ENCODE data around the gene SPACA6. TPM values are rescaled to one million over a fixed set of nuclear protein-coding genes. Genes with fewer than 3 reads are reported as not detected.

Gene SPACA6
- total RNA-seq, 2 donors from 2014 or later = 18.4 to 26.8 TPM

- H3K9me3 Mint-ChIP-seq = no peaks in the 10 kb centered on the region
- Histone ChIP-seq H3K9me3 (ENCODE audit: control insufficient read depth, low read length) (no peaks in the 10 kb centered on the region), H3K27me3 (ENCODE audit: control insufficient read depth, insufficient read depth, low read length, poor library complexity, severe bottlenecking) (no peaks in the 10 kb centered on the region), H3K4me1 (ENCODE audit: control insufficient read depth, insufficient read depth, low read length) (no peaks in the 10 kb centered on the region), H3K36me3 (ENCODE audit: control insufficient read depth, insufficient read depth, low read length) (no peaks in the 10 kb centered on the region), H3K9ac (ENCODE audit: extremely low read depth, low read length, poor library complexity, severe bottlenecking) (no peak overlapping the region), H3K4me3 (ENCODE audit: low read length) (no peak overlapping the region), H3K27ac (ENCODE audit: low read depth, low read length) (no peak overlapping the region)
- H3K36me3 Mint-ChIP-seq (ENCODE audit: low read depth) = no peaks in the 10 kb centered on the region
- H3K4me3 Mint-ChIP-seq = no peak overlapping the region
- DNase-seq = no peak
- no peak for TF ChIP-seq CTCF (conservative IDR thresholded peaks at IDR 0.05)
- peaks cover 14% of the 10 kb centered on the region for H3K27me3 Mint-ChIP-seq (ENCODE audit: insufficient read depth)
- WGBS, 2 experiments (ENCODE audit: insufficient coverage in 1 of 2, insufficient read length in 1 of 2) = 84 to 94% methylated on average over 9 to 13 of the region's 13 CpGs
- H3K27ac Mint-ChIP-seq = no peak overlapping the region
- no peaks in the 10 kb centered on the region for H3K4me1 Mint-ChIP-seq
These were observed 46.5 kb downstream of the SPACA6 start for GRCh38 chr19:51739466-51740213.

- no peak for DNase-seq
- H3K36me3 ChIP-seq (ENCODE audit: control insufficient read depth, insufficient read depth, low read length) = no peaks in the 10 kb centered on the region
- no peak overlapping the region for H3K4me3 ChIP-seq (ENCODE audit: low read length)
- H3K4me1 ChIP-seq (ENCODE audit: control insufficient read depth, insufficient read depth, low read length) = no peaks in the 10 kb centered on the region
- Mint-ChIP-seq H3K4me3 (no peak overlapping the region), H3K27me3 (ENCODE audit: insufficient read depth) (peaks cover 14% of the 10 kb centered on the region), H3K4me1 (no peaks in the 10 kb centered on the region), H3K27ac (no peak overlapping the region), H3K36me3 (ENCODE audit: low read depth) (no peaks in the 10 kb centered on the region), H3K9me3 (no peaks in the 10 kb centered on the region)
- no peak for TF ChIP-seq CTCF (conservative IDR thresholded peaks at IDR 0.05)
- 78 to 87% methylated on average over 5 of the region's 5 CpGs for WGBS, 2 experiments (ENCODE audit: insufficient coverage in 1 of 2, insufficient read length in 1 of 2)
- H3K27me3 ChIP-seq (ENCODE audit: control insufficient read depth, insufficient read depth, low read length, poor library complexity, severe bottlenecking) = no peaks in the 10 kb centered on the region
- no peak overlapping the region for H3K27ac ChIP-seq (ENCODE audit: low read depth, low read length)
- H3K9me3 ChIP-seq (ENCODE audit: control insufficient read depth, low read length) = no peaks in the 10 kb centered on the region
- no peak overlapping the region for H3K9ac ChIP-seq (ENCODE audit: extremely low read depth, low read length, poor library complexity, severe bottlenecking)
These were observed 47.2 kb downstream of the SPACA6 start for GRCh38 chr19:51740356-51740755.

GRCh38 chr19:51742789-51743188 lies 49.7 kb downstream of the SPACA6 start:
- TF ChIP-seq CTCF (conservative IDR thresholded peaks at IDR 0.05) = no peak
- Mint-ChIP-seq H3K4me3 (no peak overlapping the region), H3K36me3 (ENCODE audit: low read depth) (no peaks in the 10 kb centered on the region), H3K9me3 (no peaks in the 10 kb centered on the region), H3K27ac (no peak overlapping the region), H3K27me3 (ENCODE audit: insufficient read depth) (peaks cover 12% of the 10 kb centered on the region), H3K4me1 (no peaks in the 10 kb centered on the region)
- Histone ChIP-seq H3K9ac (ENCODE audit: extremely low read depth, low read length, poor library complexity, severe bottlenecking) (no peak overlapping the region), H3K27ac (ENCODE audit: low read depth, low read length) (no peak overlapping the region), H3K9me3 (ENCODE audit: control insufficient read depth, low read length) (no peaks in the 10 kb centered on the region), H3K4me3 (ENCODE audit: low read length) (no peak overlapping the region), H3K27me3 (ENCODE audit: control insufficient read depth, insufficient read depth, low read length, poor library complexity, severe bottlenecking) (no peaks in the 10 kb centered on the region), H3K36me3 (ENCODE audit: control insufficient read depth, insufficient read depth, low read length) (no peaks in the 10 kb centered on the region), H3K4me1 (ENCODE audit: control insufficient read depth, insufficient read depth, low read length) (no peaks in the 10 kb centered on the region)
- DNase-seq = no peak
- WGBS, 2 experiments (ENCODE audit: insufficient coverage in 1 of 2, insufficient read length in 1 of 2) = 56 to 77% methylated on average over 3 to 6 of the region's 6 CpGs
